GM15510 (cell line): ENCODE results near the gene FTMT.

Source experiments
- POLR2A ChIP-seq: IDR thresholded peaks from 3 replicates; pipeline ENCODE4 v1.6.1; 2011; ENCODE audit warnings: borderline replicate concordance; ENCODE audit not compliant: insufficient read length; ENCODE audit errors: extremely low read depth

The FTMT gene

GRCh38 chr5:121851643-121852574, at the start of gene FTMT:
TSS of gene FTMT (plus strand) at chr5:121851882. CDS start at chr5:121851964, 82 bp downstream.
- TF ChIP-seq POLR2A: no peak

GRCh38 chr5:121805911-121806310, 45.8 kb upstream of the FTMT start:
- no peak for TF ChIP-seq POLR2A

GRCh38 chr5:121816164-121816563, 35.5 kb upstream of the FTMT start:
- no peak for TF ChIP-seq POLR2A

- TF ChIP-seq POLR2A: no peak
Observed at GRCh38 chr5:121819682-121820261, 31.9 kb upstream of the FTMT start.

- no peak for TF ChIP-seq POLR2A
Observed at GRCh38 chr5:121833617-121834016, 18.1 kb upstream of the FTMT start.

- no peak for TF ChIP-seq POLR2A
Observed at GRCh38 chr5:121834021-121834420, 17.7 kb upstream of the FTMT start.

- TF ChIP-seq POLR2A: no peak
Observed at GRCh38 chr5:121841892-121842291, 9.8 kb upstream of the FTMT start.

GRCh38 chr5:121850272-121850671, 1.4 kb upstream of the FTMT start:
- no peak for TF ChIP-seq POLR2A

- no peak for TF ChIP-seq POLR2A
Observed at GRCh38 chr5:121853850-121854249, 2.2 kb downstream of the FTMT start.

- TF ChIP-seq POLR2A: no peak
Observed at GRCh38 chr5:121862801-121863200, 11.1 kb downstream of the FTMT start.

- TF ChIP-seq POLR2A: no peak
Observed at GRCh38 chr5:121863753-121864285, 12.1 kb downstream of the FTMT start.

- TF ChIP-seq POLR2A: no peak
Observed at GRCh38 chr5:121867403-121867802, 15.7 kb downstream of the FTMT start.

GRCh38 chr5:121870489-121870888, 18.8 kb downstream of the FTMT start:
- no peak for TF ChIP-seq POLR2A

- no peak for TF ChIP-seq POLR2A
Observed at GRCh38 chr5:121872856-121873255, 21.2 kb downstream of the FTMT start.

- TF ChIP-seq POLR2A: no peak
Observed at GRCh38 chr5:121873409-121873808, 21.7 kb downstream of the FTMT start.

- TF ChIP-seq POLR2A: no peak
Observed at GRCh38 chr5:121885630-121886029, 33.9 kb downstream of the FTMT start.

GRCh38 chr5:121887727-121888126, 36.0 kb downstream of the FTMT start:
- no peak for TF ChIP-seq POLR2A
